NT2/D1 (cell line): ENCODE measurements around the gene PURB.
A peak's percentile ranks its signal among the peaks of the same experiment; 100 is the strongest.
"Not testable (repeated sequence)": the region's sequence is repeated elsewhere in the genome, so short reads cannot be mapped to it uniquely, and the experiment has no call there.

ENCODE experiments used
- DNase-seq: peaks from one replicate; pipeline ENCODE4 v3.0.0-alpha.2; 2011; ENCODE audit warnings: low read depth, low spot score
- H3K27me3 ChIP-seq: 2 replicates; pipeline ENCODE4 v1.6.0; 2011; ENCODE audit warnings: mild to moderate bottlenecking; ENCODE audit not compliant: insufficient read length, insufficient read depth
- H3K36me3 ChIP-seq: 2 replicates; pipeline ENCODE4 v1.6.1; 2011; ENCODE audit warnings: mild to moderate bottlenecking, low read length, mixed read lengths; ENCODE audit not compliant: insufficient read depth, insufficient read length
- H3K4me1 ChIP-seq: 2 replicates; pipeline ENCODE4 v1.5.1; 2011; ENCODE audit not compliant: insufficient read depth, insufficient read length
- H3K4me3 ChIP-seq: 2 replicates; pipeline ENCODE4 v1.5.1; 2011; ENCODE audit warnings: low read depth; ENCODE audit not compliant: insufficient read length
- H3K9ac ChIP-seq: 2 replicates; pipeline ENCODE4 v1.6.0; 2011; ENCODE audit warnings: low read depth; ENCODE audit not compliant: insufficient read length
- H3K9me3 ChIP-seq: 2 replicates; pipeline ENCODE4 v1.5.1; 2011; ENCODE audit warnings: mild to moderate bottlenecking, low read length; ENCODE audit not compliant: insufficient read depth
- SUZ12 ChIP-seq: IDR thresholded peaks from 2 replicates; pipeline ENCODE4 v1.6.1; 2011; ENCODE audit not compliant: insufficient read length, insufficient read depth; ENCODE audit errors: extremely low read depth
- YY1 ChIP-seq: IDR thresholded peaks from 2 replicates; pipeline ENCODE4 v1.6.1; 2011; ENCODE audit not compliant: insufficient read length, insufficient read depth
- ZNF274 ChIP-seq: IDR thresholded peaks from 2 replicates; pipeline ENCODE4 v1.6.1; 2011; ENCODE audit warnings: mild to moderate bottlenecking, low read depth, low read length

PURB gene

GRCh38 chr7:44849259-44849884 is 36.0 kb downstream of the PURB start:
- peaks cover 2% of the 10 kb centered on the region for H3K36me3 ChIP-seq
- H3K4me1 ChIP-seq, result no peaks in the 10 kb centered on the region
- no peaks in the 10 kb centered on the region for H3K9me3 ChIP-seq
- H3K27me3 ChIP-seq, result no peaks in the 10 kb centered on the region
- peak overlapping the region; percentile 70 for H3K4me3 ChIP-seq
- H3K9ac ChIP-seq, result peak overlapping the region; percentile 90
- TF ChIP-seq YY1 (no peak), ZNF274 (no peak), SUZ12 (no peak)
- no peak for DNase-seq

DNA sequence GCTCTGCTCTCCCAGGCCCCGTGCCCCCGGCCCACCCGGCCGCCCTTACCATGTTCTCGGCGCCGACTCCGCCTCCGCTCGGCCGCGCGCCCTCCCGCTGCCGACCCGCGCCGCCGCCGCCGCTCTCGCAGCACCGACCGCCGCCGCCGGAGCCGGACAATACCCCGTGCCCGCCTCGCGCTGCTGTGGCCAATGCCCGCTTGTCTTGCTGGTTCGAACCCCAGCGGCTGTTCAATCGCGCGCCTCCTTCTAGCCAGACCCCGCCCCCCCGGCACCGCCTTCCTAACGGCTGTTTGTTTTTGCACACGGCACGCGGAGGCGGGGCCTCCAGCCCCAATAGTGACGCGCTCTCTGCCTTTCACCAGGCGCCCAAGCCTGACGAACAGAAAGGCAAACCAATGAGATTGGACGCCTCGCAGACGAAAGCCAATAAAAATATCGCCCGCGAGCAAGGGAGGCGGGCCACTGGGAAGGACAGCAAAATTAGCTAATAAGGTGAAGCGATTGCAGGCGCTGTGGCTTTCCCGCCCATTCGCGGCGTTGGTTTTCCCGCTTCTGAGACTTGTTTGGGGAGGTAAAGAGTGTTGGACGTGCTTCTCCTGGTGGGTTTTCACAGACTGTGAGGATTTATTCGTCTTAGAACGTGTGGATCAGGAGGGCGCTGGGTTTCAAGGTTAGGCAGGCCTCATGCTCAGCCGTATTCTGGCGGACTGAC is 37.3 kb downstream of the PURB start, which contains the start of gene H2AZ2:
H2AZ2 (minus strand) TSS at position 168 of the 715 bp plus-strand sequence; CDS start at position 52, 116 bp downstream.
- peak within 1 kb of the TSS; percentile 93 for H3K4me3 ChIP-seq
- H3K9me3 ChIP-seq, result no peaks in the 10 kb centered on the region
- peak within 1 kb of the TSS; percentile 93 for H3K9ac ChIP-seq
- no peaks in the 10 kb centered on the region for H3K4me1 ChIP-seq
- peak; percentile 100 for DNase-seq
- no peak for TF ChIP-seq SUZ12
- no peak for TF ChIP-seq ZNF274
- TF ChIP-seq YY1, result no peak
- no peaks in the 10 kb centered on the region for H3K27me3 ChIP-seq
- H3K36me3 ChIP-seq, result peaks cover 2% of the 10 kb centered on the region

- Histone ChIP-seq H3K4me1 (no peaks in the 10 kb centered on the region), H3K36me3 (peaks cover 5% of the 10 kb centered on the region), H3K4me3 (peak overlapping the region; percentile 93), H3K9me3 (no peaks in the 10 kb centered on the region), H3K27me3 (no peaks in the 10 kb centered on the region), H3K9ac (peak overlapping the region; percentile 93)
- TF ChIP-seq ZNF274 (no peak), SUZ12 (no peak), YY1 (no peak)
- peak; percentile 88 for DNase-seq
These were observed 37.8 kb downstream of the PURB start for GRCh38 chr7:44847509-44847919.

GRCh38 chr7:44846816-44847508 is 38.4 kb downstream of the PURB start:
- DNase-seq, result no peak
- H3K4me3 ChIP-seq, result peak overlapping the region; percentile 93
- TF ChIP-seq SUZ12 (no peak), ZNF274 (no peak), YY1 (no peak)
- peaks cover 10% of the 10 kb centered on the region for H3K36me3 ChIP-seq
- H3K9me3 ChIP-seq, result no peaks in the 10 kb centered on the region
- H3K27me3 ChIP-seq, result no peaks in the 10 kb centered on the region
- H3K4me1 ChIP-seq, result no peaks in the 10 kb centered on the region
- peak overlapping the region; percentile 93 for H3K9ac ChIP-seq

DNA sequence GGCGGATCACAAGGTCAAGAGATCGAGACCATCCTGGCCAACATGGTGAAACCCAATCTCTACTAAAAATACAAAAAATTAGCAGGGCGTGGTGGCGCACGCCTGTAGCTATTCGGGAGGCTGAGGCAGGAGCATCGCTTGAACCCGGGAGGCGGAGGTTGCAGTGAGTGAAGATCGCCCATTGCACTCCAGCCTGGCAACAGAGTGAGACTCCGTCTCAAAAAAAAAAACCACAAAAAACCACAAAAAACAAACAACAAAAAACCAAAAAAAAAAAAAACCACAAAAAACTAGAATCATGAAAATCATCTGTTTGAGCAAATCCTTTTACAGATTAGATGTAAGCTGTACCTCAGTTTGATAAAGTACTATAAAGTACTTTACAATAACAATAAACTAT is 38.9 kb downstream of the PURB start:
- not testable (repeated sequence) for H3K4me1 ChIP-seq, H3K9me3 ChIP-seq, H3K27me3 ChIP-seq, DNase-seq
- peak overlapping the region; percentile 93 for H3K4me3 ChIP-seq
- peaks cover 16% of the 10 kb centered on the region for H3K36me3 ChIP-seq
- peak overlapping the region; percentile 93 for H3K9ac ChIP-seq

- DNase-seq, result no peak
- H3K36me3 ChIP-seq, result peaks cover 25% of the 10 kb centered on the region
- no peaks in the 10 kb centered on the region for H3K9me3 ChIP-seq
- no peak overlapping the region for H3K9ac ChIP-seq
- H3K4me1 ChIP-seq, result no peaks in the 10 kb centered on the region
- no peak overlapping the region for H3K4me3 ChIP-seq
- no peaks in the 10 kb centered on the region for H3K27me3 ChIP-seq
- no peak for TF ChIP-seq ZNF274
- no peak for TF ChIP-seq SUZ12
- no peak for TF ChIP-seq YY1
These were observed 39.9 kb downstream of the PURB start for GRCh38 chr7:44845451-44845850.

DNA sequence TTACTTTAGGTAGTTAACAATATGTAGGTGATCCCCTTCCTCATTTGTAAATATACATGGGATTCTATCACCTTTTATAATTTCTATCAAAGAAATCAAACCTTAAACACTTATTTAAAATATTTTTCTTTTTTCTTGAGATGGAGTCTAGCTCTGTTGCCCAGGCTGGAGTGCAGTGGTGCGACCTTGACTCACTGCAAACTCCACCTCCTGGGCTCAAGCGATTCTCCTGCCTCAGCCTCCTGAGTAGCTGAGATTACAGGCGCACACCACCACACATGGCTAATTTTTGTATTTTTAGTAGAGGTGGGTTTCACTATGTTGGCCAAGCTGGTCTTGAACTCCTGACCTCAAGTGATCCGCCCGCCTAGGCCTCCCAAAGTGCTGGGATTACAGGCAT is 41.9 kb downstream of the PURB start:
- DNase-seq, H3K9me3 ChIP-seq, H3K4me3 ChIP-seq, H3K27me3 ChIP-seq, H3K4me1 ChIP-seq, H3K9ac ChIP-seq: not testable (repeated sequence)
- H3K36me3 ChIP-seq, result peaks cover 40% of the 10 kb centered on the region

DNA sequence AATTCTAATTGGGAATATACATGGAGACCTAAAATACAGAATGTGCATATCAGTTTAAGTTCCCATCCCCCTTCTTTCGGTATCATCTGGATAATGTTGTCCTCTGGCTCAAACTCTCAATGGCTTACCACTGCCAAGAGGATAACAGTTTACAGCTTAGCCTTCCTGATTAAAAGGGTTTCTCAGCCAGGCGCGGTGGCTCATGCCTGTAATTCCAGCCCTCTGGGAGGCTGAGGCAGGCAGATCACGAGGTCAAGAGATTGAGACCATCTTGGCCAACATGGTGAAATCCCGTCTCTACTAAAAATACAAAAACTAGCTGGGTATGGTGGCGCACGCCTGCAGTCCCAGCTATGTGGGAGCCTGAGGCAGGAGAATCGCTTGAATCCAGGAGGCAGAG is 42.7 kb downstream of the PURB start:
- not testable (repeated sequence) for H3K27me3 ChIP-seq, H3K9ac ChIP-seq, H3K4me3 ChIP-seq, DNase-seq, H3K9me3 ChIP-seq, H3K4me1 ChIP-seq
- peaks cover 44% of the 10 kb centered on the region for H3K36me3 ChIP-seq
